HepG2 (cell line): ENCODE data around the gene SLC6A17. TPM values are rescaled to one million over a fixed set of nuclear protein-coding genes. Genes with fewer than 3 reads are reported as not detected.

Experiments
- ATAC-seq: fragments of 200-7000 bp; cut with Tn5 transposase; 3 replicates; pipeline ENCODE4 v1.9.1; 2020; ENCODE audit warnings: mild to moderate bottlenecking, moderate library complexity
- BruUV-seq: library from RNA; stranded (reverse); fragments of 400-500 nt; replicated peaks from 2 replicates; lab custom pipeline; 2021; lab: Mats Ljungman, UMichigan
- CTCF ChIA-PET: fragments of 300-600 bp; formaldehyde crosslinking; extraction: SDS; loops from one replicate; lab custom pipeline; 2021; ENCODE audit warnings: low total read pairs, inconsistent platforms, low intra/inter-chr PET ratio; lab: Yijun Ruan, JAX
- POLR2A ChIA-PET: fragments of 350-600 bp; sonication (Branson Sonifier 250); formaldehyde crosslinking; loops from one replicate; lab custom pipeline; 2020; ENCODE audit warnings: antibody characterized with exemption, inconsistent platforms; lab: Yijun Ruan, JAX
- DNase-seq: peaks from one replicate; pipeline ENCODE4 v3.0.0-alpha.2; 2015; ENCODE audit warnings: low spot score
- FAIRE-seq: peaks from 3 replicates; lab custom pipeline; 2011; peaks lifted over from hg19 to GRCh38; lab: Jason Lieb, UNC
- H2AFZ ChIP-seq: one replicate; pipeline ENCODE4 v1.6.1; 2011; ENCODE audit warnings: low read length, inconsistent platforms
- H3K27ac ChIP-seq: fragments of 300-600 bp; 3 replicates; pipeline ENCODE4 v1.8.0; 2011; ENCODE audit warnings: mixed run types, mild to moderate bottlenecking, mixed read lengths, low read length, inconsistent platforms; ENCODE audit not compliant: insufficient read depth; ENCODE audit errors: extremely low read length
- H3K27me3 ChIP-seq, 2 experiments: fragments of 200-600 bp in 1 of 2; 2 replicates in 1 of 2; 3 replicates in 1 of 2; pipeline versions ENCODE4 v1.6.0 to v1.8.0; 2011; ENCODE audit warnings: low read length in 2 of 2, mild to moderate bottlenecking in 2 of 2, moderate library complexity in 2 of 2, inconsistent platforms in 1 of 2; ENCODE audit not compliant: insufficient read depth in 2 of 2, control insufficient read depth in 1 of 2
- H3K36me3 ChIP-seq, 2 experiments: fragments of 200-600 bp in 1 of 2; replicated peaks in 1 of 2; 2 replicates in 1 of 2; 3 replicates in 1 of 2; pipeline versions ENCODE4 v1.5.1 to v1.8.0; 2011; ENCODE audit warnings: low read length in 2 of 2, inconsistent platforms in 1 of 2; ENCODE audit not compliant: insufficient read depth in 2 of 2, control insufficient read depth in 1 of 2
- H3K4me1 ChIP-seq: 2 replicates; pipeline ENCODE4 v1.5.1; 2012; ENCODE audit warnings: low read length, inconsistent platforms; ENCODE audit not compliant: insufficient read depth
- H3K4me2 ChIP-seq: 2 replicates; pipeline ENCODE4 v1.6.0; 2011; ENCODE audit warnings: low read depth, low read length, inconsistent platforms
- H3K4me3 ChIP-seq, 3 experiments: fragments of 200-600 bp in 1 of 3; sonication (generic), shearing (Covaris generic) in 1 of 3; replicated peaks in 1 of 3; 2 replicates each; pipeline ENCODE4 v1.5.1; 2011 to 2016; ENCODE audit warnings: low read length in 3 of 3, inconsistent platforms in 2 of 3, low read depth in 2 of 3, mild to moderate bottlenecking in 2 of 3, control low read depth in 1 of 3, mixed read lengths in 1 of 3; ENCODE audit not compliant: insufficient read depth in 1 of 3
- H3K79me2 ChIP-seq: one replicate; pipeline ENCODE4 v1.6.1; 2011; ENCODE audit warnings: low read length, inconsistent platforms; ENCODE audit not compliant: insufficient read depth
- H3K9ac ChIP-seq: 2 replicates; pipeline ENCODE4 v1.6.0; 2011; ENCODE audit warnings: mild to moderate bottlenecking, low read depth, low read length, inconsistent platforms; ENCODE audit not compliant: insufficient read depth
- H3K9me3 ChIP-seq: 2 replicates; pipeline ENCODE4 v1.5.1; 2012; ENCODE audit warnings: mild to moderate bottlenecking, low read length
- H4K20me1 ChIP-seq: 2 replicates; pipeline ENCODE4 v1.6.0; 2011; ENCODE audit warnings: inconsistent platforms, mild to moderate bottlenecking, low read length, moderate library complexity; ENCODE audit not compliant: insufficient read depth
- DMAP1 ChIP-seq: IDR thresholded peaks from 2 replicates; pipeline ENCODE4 v1.6.1; 2016
- GTF3A ChIP-seq: sonication (generic); formaldehyde crosslinking; conservative IDR thresholded peaks from 2 replicates; pipeline ENCODE4 v1.4.0; 2020; ENCODE audit warnings: mild to moderate bottlenecking, missing genetic modification reagents
- KDM5A ChIP-seq: fragments of 200-600 bp; sonication (generic); IDR thresholded peaks from 2 replicates; pipeline ENCODE4 v1.7.0; 2018; ENCODE audit warnings: antibody characterized with exemption, mild to moderate bottlenecking, low read length, borderline replicate concordance
- KLF11 ChIP-seq: IDR thresholded peaks from 2 replicates; pipeline ENCODE4 v1.6.1; 2016; ENCODE audit warnings: missing compliant biosample characterization
- LRRFIP1 ChIP-seq: sonication (generic); formaldehyde crosslinking; conservative IDR thresholded peaks from 2 replicates; pipeline ENCODE4 v1.4.0; 2020; ENCODE audit warnings: missing genetic modification reagents
- PCBP1 ChIP-seq: fragments of 200-400 bp; formaldehyde crosslinking; IDR thresholded peaks from 2 replicates; pipeline ENCODE4 v1.6.1; 2017; ENCODE audit warnings: mild to moderate bottlenecking, low read depth, low read length, borderline replicate concordance
- RXRA ChIP-seq: sonication (generic); formaldehyde crosslinking; IDR thresholded peaks from 2 replicates; pipeline ENCODE4 v1.5.1; 2020; ENCODE audit warnings: missing genetic modification reagents
- SOX13 ChIP-seq, 3 experiments: fragments of 450-650 bp in 1 of 3; sonication (generic) in 1 of 3; formaldehyde crosslinking in 1 of 3; IDR thresholded peaks in 2 of 3; conservative IDR thresholded peaks in 1 of 3; 2 replicates each; pipeline versions ENCODE4 v1.5.0 to v1.6.1; 2016 to 2020; ENCODE audit warnings: antibody characterized with exemption in 1 of 3, mild to moderate bottlenecking in 1 of 3, missing compliant biosample characterization in 1 of 3, missing genetic modification reagents in 1 of 3, moderate library complexity in 1 of 3
- SRSF1 ChIP-seq: fragments of 200-400 bp; formaldehyde crosslinking; optimal IDR thresholded peaks from 2 replicates; pipeline ENCODE3; 2017; ENCODE audit warnings: mild to moderate bottlenecking, low read depth, low read length, moderate library complexity
- SRSF4 ChIP-seq: fragments of 200-400 bp; formaldehyde crosslinking; IDR thresholded peaks from one replicate; pipeline ENCODE4 v1.6.1; 2018; ENCODE audit warnings: mild to moderate bottlenecking, low read depth, low read length, moderate library complexity; ENCODE audit not compliant: poor library complexity, severe bottlenecking
- WIZ ChIP-seq: sonication (generic); formaldehyde crosslinking; IDR thresholded peaks from 2 replicates; pipeline ENCODE4 v1.5.1; 2020; ENCODE audit warnings: mild to moderate bottlenecking, missing genetic modification reagents
- YY1 ChIP-seq: IDR thresholded peaks from 2 replicates; pipeline ENCODE4 v1.6.1; 2011; ENCODE audit warnings: low read length, low read depth, moderate library complexity, mild to moderate bottlenecking; ENCODE audit not compliant: insufficient read depth, insufficient replicate concordance
- ZBTB8A ChIP-seq: sonication (generic); formaldehyde crosslinking; IDR thresholded peaks from 2 replicates; pipeline ENCODE4 v1.4.0; 2020; ENCODE audit warnings: mild to moderate bottlenecking, low read depth, missing genetic modification reagents, borderline replicate concordance
- ZFP36L2 ChIP-seq: sonication (generic); formaldehyde crosslinking; IDR thresholded peaks from 2 replicates; pipeline ENCODE4 v1.4.0; 2020; ENCODE audit warnings: missing genetic modification reagents
- ZNF235 ChIP-seq: sonication (generic); formaldehyde crosslinking; IDR thresholded peaks from 2 replicates; pipeline ENCODE4 v1.8.1; 2023; ENCODE audit warnings: mild to moderate bottlenecking, missing genetic modification reagents, borderline replicate concordance
- ZNF333 ChIP-seq: sonication (generic); formaldehyde crosslinking; IDR thresholded peaks from 2 replicates; pipeline ENCODE4 v1.4.0; 2020; ENCODE audit warnings: mild to moderate bottlenecking, missing genetic modification reagents, borderline replicate concordance
- ZSCAN12 ChIP-seq: sonication (generic); formaldehyde crosslinking; IDR thresholded peaks from 2 replicates; pipeline ENCODE4 v1.9.0; 2021; ENCODE audit warnings: mild to moderate bottlenecking, missing genetic modification reagents
- WGBS: methylation state at CpG from one replicate; pipeline ENCODE4 v1.1.6; 2017; ENCODE audit warnings: low lambda C conversion rate; 5-methylcytosine and 5-hydroxymethylcytosine counted together
- in situ Hi-C: cut with HindIII; loops from 2 replicates; pipeline ENCODE4 v1.10.0; 2017; ENCODE audit warnings: low pct_unique_long_range_greater_than_20kb; ENCODE audit not compliant: extremely low pct_ligation_motif_present
- intact Hi-C: fragments of 100-400 bp; cut with micrococcal nuclease; formaldehyde crosslinking; loops from one replicate; pipeline ENCODE4 v1.10.0; 2022; ENCODE audit not compliant: unreplicated experiment
- polyA plus RNA-seq, 8 experiments: library from polyadenylated mRNA; depleted of rRNA in 3 of 8; stranded (reverse) in 7 of 8; unstranded in 1 of 8; fragments of >200 nt; fragmentation: Illumina TruSeq in 4 of 8; extraction: Trizol in 4 of 8; gene quantifications; 2 replicates each; pipeline versions ENCODE4 v1.2.1 to v1.2.3, GENCODE V29; 2011 to 2016; ENCODE audit warnings: low read depth in 4 of 8, missing spikeins in 1 of 8, mixed read lengths in 1 of 8; ENCODE audit not compliant: insufficient read depth in 1 of 8
- total RNA-seq, 5 experiments: library from RNA; depleted of rRNA; stranded (reverse); fragments of >200 nt; fragmentation: Illumina TruSeq; extraction: Trizol; gene quantifications; 2 replicates each; pipeline ENCODE4 v1.2.3, GENCODE V29; 2016; ENCODE audit warnings: low read depth in 1 of 5
- TF ChIP-seq, protein P1 (sequence below): sonication (generic); formaldehyde crosslinking; IDR thresholded peaks from 2 replicates; pipeline ENCODE4 v1.4.0; 2020; ENCODE audit warnings: low read depth, mild to moderate bottlenecking, missing genetic modification reagents
- TF ChIP-seq, protein P2 (sequence below), 2 experiments: fragments of 450-650 bp in 1 of 2; sonication (generic) in 1 of 2; formaldehyde crosslinking; IDR thresholded peaks; 2 replicates each; pipeline versions ENCODE4 v1.5.0 to v1.8.0; 2020 to 2022; ENCODE audit warnings: mild to moderate bottlenecking in 1 of 2, missing genetic modification reagents in 1 of 2
- TF ChIP-seq, protein P3 (sequence below): sonication (generic); formaldehyde crosslinking; IDR thresholded peaks from 2 replicates; pipeline ENCODE4 v1.8.0; 2022; ENCODE audit warnings: mild to moderate bottlenecking, missing genetic modification reagents, moderate library complexity

The SLC6A17 gene
- total and polyA plus RNA-seq, 2 of the 13 experiments (the other 11 are each of a cell fraction or from before 2014, with no cell fraction given): not detected

DNA sequence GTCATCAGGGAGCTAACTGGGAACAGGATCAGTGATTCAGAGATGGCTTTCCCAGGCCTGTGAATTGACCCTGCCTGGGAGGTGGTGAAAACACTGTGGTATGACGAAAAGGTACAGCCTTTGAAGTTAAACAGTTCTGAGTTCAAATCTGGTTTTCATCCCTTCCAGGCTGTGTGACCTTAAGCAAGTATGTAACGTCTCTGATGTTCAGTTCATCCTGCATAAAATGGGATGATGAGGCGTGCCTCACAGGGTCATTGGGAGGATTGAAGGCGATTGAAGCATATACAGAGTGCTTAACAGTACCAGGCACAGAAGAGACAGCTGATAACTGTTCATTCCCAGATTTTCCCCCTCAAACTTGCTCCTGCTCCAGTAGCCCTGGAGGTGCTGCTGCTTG, 70.8 kb downstream of the SLC6A17 start (continued):
- TF ChIP-seq ZBTB8A: no peak
- no peak for TF ChIP-seq KDM5A
- TF ChIP-seq, protein P1, sequence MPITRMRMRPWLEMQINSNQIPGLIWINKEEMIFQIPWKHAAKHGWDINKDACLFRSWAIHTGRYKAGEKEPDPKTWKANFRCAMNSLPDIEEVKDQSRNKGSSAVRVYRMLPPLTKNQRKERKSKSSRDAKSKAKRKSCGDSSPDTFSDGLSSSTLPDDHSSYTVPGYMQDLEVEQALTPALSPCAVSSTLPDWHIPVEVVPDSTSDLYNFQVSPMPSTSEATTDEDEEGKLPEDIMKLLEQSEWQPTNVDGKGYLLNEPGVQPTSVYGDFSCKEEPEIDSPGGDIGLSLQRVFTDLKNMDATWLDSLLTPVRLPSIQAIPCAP: no peak
- no peak for TF ChIP-seq WIZ (CRISPR knock-in tag)
- TF ChIP-seq, protein P2, sequence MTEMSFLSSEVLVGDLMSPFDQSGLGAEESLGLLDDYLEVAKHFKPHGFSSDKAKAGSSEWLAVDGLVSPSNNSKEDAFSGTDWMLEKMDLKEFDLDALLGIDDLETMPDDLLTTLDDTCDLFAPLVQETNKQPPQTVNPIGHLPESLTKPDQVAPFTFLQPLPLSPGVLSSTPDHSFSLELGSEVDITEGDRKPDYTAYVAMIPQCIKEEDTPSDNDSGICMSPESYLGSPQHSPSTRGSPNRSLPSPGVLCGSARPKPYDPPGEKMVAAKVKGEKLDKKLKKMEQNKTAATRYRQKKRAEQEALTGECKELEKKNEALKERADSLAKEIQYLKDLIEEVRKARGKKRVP (CRISPR knock-in tag; IDR thresholded peaks at IDR 0.05): no peak
- TF ChIP-seq, protein P3, sequence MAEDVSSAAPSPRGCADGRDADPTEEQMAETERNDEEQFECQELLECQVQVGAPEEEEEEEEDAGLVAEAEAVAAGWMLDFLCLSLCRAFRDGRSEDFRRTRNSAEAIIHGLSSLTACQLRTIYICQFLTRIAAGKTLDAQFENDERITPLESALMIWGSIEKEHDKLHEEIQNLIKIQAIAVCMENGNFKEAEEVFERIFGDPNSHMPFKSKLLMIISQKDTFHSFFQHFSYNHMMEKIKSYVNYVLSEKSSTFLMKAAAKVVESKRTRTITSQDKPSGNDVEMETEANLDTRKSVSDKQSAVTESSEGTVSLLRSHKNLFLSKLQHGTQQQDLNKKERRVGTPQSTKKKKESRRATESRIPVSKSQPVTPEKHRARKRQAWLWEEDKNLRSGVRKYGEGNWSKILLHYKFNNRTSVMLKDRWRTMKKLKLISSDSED (CRISPR knock-in tag): no peak
- no peak for TF ChIP-seq ZSCAN12 (CRISPR knock-in tag)
- TF ChIP-seq SRSF1: no peak
- TF ChIP-seq ZNF235: no peak

GRCh38 chr1:110223127-110223526, 72.8 kb downstream of the SLC6A17 start:
- no peaks in the 10 kb centered on the region for H3K9me3 ChIP-seq
- CTCF ChIA-PET: no interaction called here
- H3K4me2 ChIP-seq: no peak overlapping the region
- H3K27me3 ChIP-seq: peaks cover 0 to 4% of the 10 kb centered on the region in 2 experiments; a peak in 2 of 5 replicates
- peaks cover 12% of the 10 kb centered on the region; the same call in 1 of the 2 replicates for H3K4me1 ChIP-seq
- FAIRE-seq: no peak
- no peak for DNase-seq
- 90% methylated on average over 6 of the region's 27 CpGs for WGBS
- no TSS peak for BruUV-seq
- POLR2A ChIA-PET: no interaction called here
- no peaks in the 10 kb centered on the region for H4K20me1 ChIP-seq
- no peak for ATAC-seq
- in situ Hi-C loops (no loop called here), intact Hi-C loops (no loop called here)
- no peak overlapping the region for H3K9ac ChIP-seq
- H3K4me3 ChIP-seq: no peak overlapping the region
- H2AFZ ChIP-seq: no peak overlapping the region
- H3K79me2 ChIP-seq: no peaks in the 10 kb centered on the region
- no peaks in the 10 kb centered on the region for H3K36me3 ChIP-seq
- no peak overlapping the region for H3K27ac ChIP-seq
- no peak for TF ChIP-seq ZFP36L2 (CRISPR knock-in tag)
- TF ChIP-seq DMAP1 (CRISPR knock-in tag): no peak
- no peak for TF ChIP-seq GTF3A
- no peak for TF ChIP-seq PCBP1
- TF ChIP-seq ZNF333 (CRISPR knock-in tag): no peak
- TF ChIP-seq SRSF4: no peak
- TF ChIP-seq LRRFIP1 (CRISPR knock-in tag): no peak
- TF ChIP-seq YY1: no peak
- no peak for TF ChIP-seq RXRA (CRISPR knock-in tag)
- no peak for TF ChIP-seq SOX13 (IDR thresholded peaks at IDR 0.05)
- TF ChIP-seq SOX13 (CRISPR knock-in tag; conservative IDR thresholded peaks at IDR 0.05 in 1 of 2, IDR thresholded peaks at IDR 0.05 in 1 of 2): no peak
- TF ChIP-seq KLF11: no peak
